Fibroblast of the aortic adventitia (primary cell): ENCODE results near the gene BLOC1S2. TPM values are rescaled to one million over a fixed set of nuclear protein-coding genes. Genes with fewer than 3 reads are reported as not detected.
"Not testable (repeated sequence)": the region's sequence is repeated elsewhere in the genome, so short reads cannot be mapped to it uniquely, and the experiment has no call there.

Source experiments
- DNase-seq: peaks from one replicate; pipeline ENCODE4 v3.0.0-alpha.2; 2010; ENCODE audit warnings: low read depth
- H3K4me3 ChIP-seq: 2 replicates; pipeline ENCODE4 v1.5.1; 2011; ENCODE audit warnings: low read depth, mild to moderate bottlenecking, control low read depth, low read length, moderate library complexity
- CTCF ChIP-seq: IDR thresholded peaks from 2 replicates; pipeline ENCODE4 v1.5.1; 2011; ENCODE audit warnings: mild to moderate bottlenecking, low read length, control low read depth, inconsistent platforms; ENCODE audit not compliant: insufficient read depth
- total RNA-seq: library from RNA; depleted of rRNA; stranded (reverse); fragments of >200 nt; gene quantifications from 2 replicates; pipeline ENCODE4 v1.2.3, GENCODE V29; 2012; ENCODE audit warnings: low replicate concordance

BLOC1S2 gene
- total RNA-seq, 1 donor: 68.8 TPM

- no peak overlapping the region for H3K4me3 ChIP-seq
- no peak for DNase-seq
- TF ChIP-seq CTCF: no peak
These were observed 6.6 kb upstream of the BLOC1S2 start for GRCh38 chr10:100293066-100293465.

GRCh38 chr10:100292300-100292699 lies 5.8 kb upstream of the BLOC1S2 start:
- peak; percentile 13 for DNase-seq
- not testable (repeated sequence) for H3K4me3 ChIP-seq

- no peak for TF ChIP-seq CTCF
- no peak for DNase-seq
- H3K4me3 ChIP-seq: no peak overlapping the region
These were observed 4.9 kb upstream of the BLOC1S2 start for GRCh38 chr10:100291356-100291755.

- H3K4me3 ChIP-seq: no peak overlapping the region
- TF ChIP-seq CTCF: no peak
- DNase-seq: no peak
These were observed 3.2 kb upstream of the BLOC1S2 start for GRCh38 chr10:100289641-100290040.

GRCh38 chr10:100288196-100288595 lies 1.7 kb upstream of the BLOC1S2 start:
- DNase-seq: no peak
- H3K4me3 ChIP-seq: no peak overlapping the region
- no peak for TF ChIP-seq CTCF

- no peak overlapping the region for H3K4me3 ChIP-seq
- no peak for TF ChIP-seq CTCF
- DNase-seq: no peak
These were observed 1.3 kb upstream of the BLOC1S2 start for GRCh38 chr10:100287756-100288155.

- DNase-seq: peak; percentile 5
- H3K4me3 ChIP-seq: peak overlapping the region; percentile 95
These were observed 1.2 kb downstream of the BLOC1S2 start for GRCh38 chr10:100285326-100285725.

GRCh38 chr10:100282907-100283306 lies 3.6 kb downstream of the BLOC1S2 start:
- H3K4me3 ChIP-seq: no peak overlapping the region
- no peak for TF ChIP-seq CTCF
- no peak for DNase-seq

GRCh38 chr10:100276971-100277370 lies 9.5 kb downstream of the BLOC1S2 start:
- not testable (repeated sequence) for DNase-seq, H3K4me3 ChIP-seq
